Measurements from ENCODE around the gene MZT2A. TPM values are rescaled to one million over a fixed set of nuclear protein-coding genes. Genes with fewer than 3 reads are reported as not detected.
"Not testable (repeated sequence)": the region's sequence is repeated elsewhere in the genome, so short reads cannot be mapped to it uniquely, and the experiment has no call there.

Gene MZT2A
- total and polyA plus RNA-seq, 2 experiments from 2014 or later: 118 to 211 TPM

DNA sequence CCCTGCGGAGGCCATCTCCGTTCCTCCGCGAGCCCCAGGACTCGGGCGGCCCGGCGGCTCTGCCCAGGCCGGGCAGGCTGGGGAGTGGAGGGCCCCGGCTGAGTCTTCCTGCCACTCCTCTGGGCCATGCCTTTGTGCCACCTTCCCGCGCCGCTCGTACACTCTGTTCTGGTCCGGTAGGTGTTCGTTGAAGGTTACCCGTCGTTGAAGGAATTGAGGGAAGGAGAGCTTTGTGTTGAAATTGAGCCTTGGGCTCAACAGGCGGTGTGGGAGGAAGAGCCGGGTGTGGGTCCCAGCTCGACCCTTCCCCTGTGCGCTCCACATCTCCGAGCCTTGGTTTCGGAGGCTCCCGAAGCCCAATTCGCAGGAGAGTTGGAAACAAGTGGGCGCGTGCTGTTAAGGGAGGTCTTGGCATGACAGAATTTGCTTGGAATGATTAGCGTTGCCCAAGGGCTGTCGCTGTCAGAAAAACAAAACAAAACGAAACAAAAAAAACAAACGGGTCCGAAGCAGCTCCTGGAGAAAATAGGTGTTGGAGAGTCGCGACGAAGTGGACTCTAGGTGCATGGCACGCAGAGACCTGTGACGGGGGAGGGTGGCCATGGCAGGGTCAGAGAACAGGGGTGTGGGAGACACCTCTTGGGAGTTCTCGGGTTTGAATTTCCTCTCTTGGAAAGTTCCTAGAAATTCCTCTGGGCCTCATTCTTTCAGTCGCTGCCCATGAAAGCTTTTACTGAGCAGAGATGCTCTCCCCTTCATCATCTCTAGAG lies 1.2 kb upstream of the MZT2A start:
- H3K36me3 ChIP-seq (replicated peaks; ENCODE audit: insufficient read depth, low read depth): no peaks in the 10 kb centered on the region
- H3K79me2 ChIP-seq: peaks cover 61% of the 10 kb centered on the region
- H3K4me2 ChIP-seq: peak overlapping the region; percentile 91
- TF ChIP-seq EZH2phosphoT487 (IDR thresholded peaks at IDR 0.05; ENCODE audit: low read depth, severe bottlenecking, unreplicated experiment): no peak
- no peak for TF ChIP-seq EZH2 (IDR thresholded peaks at IDR 0.05; ENCODE audit: borderline replicate concordance)
- TF ChIP-seq, protein P1, sequence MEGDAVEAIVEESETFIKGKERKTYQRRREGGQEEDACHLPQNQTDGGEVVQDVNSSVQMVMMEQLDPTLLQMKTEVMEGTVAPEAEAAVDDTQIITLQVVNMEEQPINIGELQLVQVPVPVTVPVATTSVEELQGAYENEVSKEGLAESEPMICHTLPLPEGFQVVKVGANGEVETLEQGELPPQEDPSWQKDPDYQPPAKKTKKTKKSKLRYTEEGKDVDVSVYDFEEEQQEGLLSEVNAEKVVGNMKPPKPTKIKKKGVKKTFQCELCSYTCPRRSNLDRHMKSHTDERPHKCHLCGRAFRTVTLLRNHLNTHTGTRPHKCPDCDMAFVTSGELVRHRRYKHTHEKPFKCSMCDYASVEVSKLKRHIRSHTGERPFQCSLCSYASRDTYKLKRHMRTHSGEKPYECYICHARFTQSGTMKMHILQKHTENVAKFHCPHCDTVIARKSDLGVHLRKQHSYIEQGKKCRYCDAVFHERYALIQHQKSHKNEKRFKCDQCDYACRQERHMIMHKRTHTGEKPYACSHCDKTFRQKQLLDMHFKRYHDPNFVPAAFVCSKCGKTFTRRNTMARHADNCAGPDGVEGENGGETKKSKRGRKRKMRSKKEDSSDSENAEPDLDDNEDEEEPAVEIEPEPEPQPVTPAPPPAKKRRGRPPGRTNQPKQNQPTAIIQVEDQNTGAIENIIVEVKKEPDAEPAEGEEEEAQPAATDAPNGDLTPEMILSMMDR (IDR thresholded peaks at IDR 0.05; ENCODE audit: poor library complexity): no peak
- no peaks in the 10 kb centered on the region for H3K27me3 ChIP-seq
- peak overlapping the region; percentile 93 for H3K27ac ChIP-seq
- DNase-seq (ENCODE audit: low spot score): no peak
- peaks cover 9% of the 10 kb centered on the region for H3K4me1 ChIP-seq (ENCODE audit: insufficient read depth)
- peak overlapping the region; percentile 55 for H2AFZ ChIP-seq
- no peaks in the 10 kb centered on the region for H3K9me3 ChIP-seq (ENCODE audit: low read depth)
- peaks cover 5% of the 10 kb centered on the region for H4K20me1 ChIP-seq (ENCODE audit: insufficient read depth, poor library complexity, severe bottlenecking)
- H3K4me3 ChIP-seq: peak overlapping the region; percentile 43
- WGBS (ENCODE audit: low lambda C conversion rate, missing lambda C conversion rate): under 1% methylated on average over 40 of the region's 40 CpGs
- no peaks in the 10 kb centered on the region for H3K9me2 ChIP-seq (replicated peaks; ENCODE audit: insufficient read depth)

DNA sequence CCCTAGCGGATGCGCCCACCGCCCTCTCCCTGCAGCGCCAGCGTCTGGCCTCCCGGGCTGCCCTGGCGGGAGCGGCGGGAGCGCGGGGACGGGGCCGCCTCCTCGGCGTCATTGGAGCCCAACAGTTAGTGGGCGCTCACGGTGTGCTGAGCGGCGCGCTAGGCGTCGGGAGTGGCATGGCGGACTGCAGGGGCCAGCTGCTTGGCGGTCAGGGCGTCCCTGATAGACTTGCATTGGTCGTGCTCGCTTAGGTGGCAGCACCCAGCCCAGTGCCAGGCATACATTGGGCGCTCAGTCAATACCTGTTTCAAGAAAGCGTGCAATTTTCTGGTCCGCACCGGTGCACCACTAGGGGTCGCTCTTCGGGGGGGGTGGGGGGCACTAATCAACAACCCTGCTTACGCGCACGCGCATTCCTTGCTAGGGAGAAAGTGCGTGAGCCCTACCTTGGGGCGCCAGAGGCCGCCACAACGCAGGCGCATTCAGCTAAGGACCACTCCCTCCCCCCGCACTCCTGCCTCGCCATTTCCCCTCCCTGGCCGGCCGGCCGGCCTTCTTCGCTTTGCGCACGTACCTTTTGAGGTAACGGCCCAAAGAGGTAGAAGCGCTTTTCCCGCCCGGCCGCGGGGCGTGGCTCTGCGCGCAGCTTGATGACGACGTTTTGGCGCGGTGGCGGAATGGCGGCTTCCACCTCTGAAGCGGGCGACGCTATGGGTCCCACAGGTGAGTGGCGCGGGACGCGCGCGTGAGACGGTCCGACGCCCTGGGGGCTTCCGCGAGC lies 411 bp upstream of the MZT2A start:
- Histone ChIP-seq H3K4me1 (ENCODE audit: insufficient read depth) (peaks cover 9% of the 10 kb centered on the region), H3K4me3 (peak overlapping the region; percentile 62), H3K27me3 (no peaks in the 10 kb centered on the region), H3K9me2 (replicated peaks; ENCODE audit: insufficient read depth) (no peaks in the 10 kb centered on the region), H3K4me2 (peak overlapping the region; percentile 91), H3K27ac (peak overlapping the region; percentile 93), H2AFZ (peak overlapping the region; percentile 88), H3K79me2 (peaks cover 61% of the 10 kb centered on the region), H3K9me3 (ENCODE audit: low read depth) (no peaks in the 10 kb centered on the region), H3K36me3 (replicated peaks; ENCODE audit: insufficient read depth, low read depth) (no peaks in the 10 kb centered on the region), H4K20me1 (ENCODE audit: insufficient read depth, poor library complexity, severe bottlenecking) (peaks cover 5% of the 10 kb centered on the region)
- under 1% methylated on average over 62 of the region's 79 CpGs for WGBS (ENCODE audit: low lambda C conversion rate, missing lambda C conversion rate)
- peak; percentile 98 for DNase-seq (ENCODE audit: low spot score)
- TF ChIP-seq, protein P1 (IDR thresholded peaks at IDR 0.05; ENCODE audit: poor library complexity): peak; percentile 84
- TF ChIP-seq EZH2phosphoT487 (IDR thresholded peaks at IDR 0.05; ENCODE audit: low read depth, severe bottlenecking, unreplicated experiment): no peak

DNA sequence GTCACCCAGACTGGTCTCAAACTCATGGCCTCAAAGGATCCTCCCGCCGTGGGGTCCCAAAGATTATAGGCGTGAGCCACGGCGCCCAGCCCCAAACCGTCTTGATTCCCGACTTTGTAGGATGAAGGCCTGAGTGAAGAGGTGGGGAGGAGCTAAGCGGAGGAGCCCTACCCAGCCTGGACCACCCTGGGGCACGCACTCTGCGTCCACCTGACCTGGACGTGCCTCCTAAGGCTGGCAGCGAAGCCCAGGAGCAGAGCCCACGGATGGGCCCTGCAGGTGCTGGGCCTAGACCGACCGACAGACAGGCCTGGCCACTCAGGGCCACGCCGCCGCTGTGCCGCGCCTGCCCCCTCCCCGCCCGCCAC lies 744 bp downstream of the MZT2A start:
- peak overlapping the region; percentile 91 for H3K4me2 ChIP-seq
- not testable (repeated sequence) for DNase-seq (ENCODE audit: low spot score); H3K4me1 ChIP-seq (ENCODE audit: insufficient read depth); H4K20me1 ChIP-seq (ENCODE audit: insufficient read depth, poor library complexity, severe bottlenecking); H3K27me3 ChIP-seq; H3K27ac ChIP-seq; H3K9me3 ChIP-seq (ENCODE audit: low read depth); H3K9me2 ChIP-seq (replicated peaks; ENCODE audit: insufficient read depth); H3K36me3 ChIP-seq (replicated peaks; ENCODE audit: insufficient read depth, low read depth)
- 19% methylated on average over 11 of the region's 22 CpGs for WGBS (ENCODE audit: low lambda C conversion rate, missing lambda C conversion rate)
- peak overlapping the region; percentile 33 for H3K4me3 ChIP-seq
- peaks cover 52% of the 10 kb centered on the region for H3K79me2 ChIP-seq
- peak overlapping the region; percentile 78 for H2AFZ ChIP-seq

DNA sequence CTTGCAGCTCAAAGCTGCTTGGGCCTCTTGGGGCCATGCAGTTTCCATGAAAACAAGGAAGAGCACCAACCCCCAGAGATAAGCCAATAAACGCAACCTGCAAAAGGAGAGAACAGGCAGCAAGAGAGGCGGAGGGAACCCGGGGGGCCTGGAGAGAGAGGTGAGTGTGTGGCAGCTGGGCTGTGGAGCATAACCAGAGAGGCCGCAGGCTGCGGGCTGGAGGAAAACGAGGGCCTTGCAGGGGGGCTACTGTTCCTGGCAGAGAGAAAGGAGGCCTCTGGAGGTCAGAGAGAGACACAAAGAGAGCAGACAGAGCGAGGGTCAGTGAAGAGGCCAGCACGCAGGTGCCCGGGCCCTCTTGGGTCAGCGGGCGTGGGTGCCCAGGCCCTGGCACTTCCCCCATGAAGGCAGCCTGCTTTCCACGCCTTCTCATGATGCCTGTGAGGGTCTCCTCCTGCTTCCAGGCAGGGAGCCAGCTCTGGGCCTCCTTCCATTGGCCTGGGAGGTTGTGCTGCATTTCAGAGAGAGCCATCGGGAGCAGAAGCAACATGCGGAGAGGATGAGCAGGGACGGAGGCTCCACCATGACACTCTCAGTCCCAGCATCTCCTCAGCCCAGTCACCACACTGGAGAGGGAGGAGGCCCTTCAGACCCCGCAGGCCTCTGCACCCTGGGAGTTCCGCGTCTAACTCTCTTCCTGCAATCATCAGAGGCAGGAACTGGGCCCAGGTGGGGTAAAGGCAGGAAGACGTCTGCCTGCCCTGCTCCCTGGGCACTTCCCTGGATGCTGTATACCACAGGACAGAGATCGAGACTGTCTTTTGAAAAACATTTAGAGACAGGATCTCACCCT lies 1.4 kb downstream of the MZT2A start:
- not testable (repeated sequence) for H3K9me2 ChIP-seq (replicated peaks; ENCODE audit: insufficient read depth); DNase-seq (ENCODE audit: low spot score); H3K36me3 ChIP-seq (replicated peaks; ENCODE audit: insufficient read depth, low read depth); H4K20me1 ChIP-seq (ENCODE audit: insufficient read depth, poor library complexity, severe bottlenecking); H3K9me3 ChIP-seq (ENCODE audit: low read depth); H3K4me1 ChIP-seq (ENCODE audit: insufficient read depth); H3K27ac ChIP-seq; H3K27me3 ChIP-seq
- Histone ChIP-seq H3K4me2 (peak overlapping the region; percentile 91), H3K4me3 (peak overlapping the region; percentile 33), H3K79me2 (peaks cover 46% of the 10 kb centered on the region), H2AFZ (peak overlapping the region; percentile 78)
- WGBS (ENCODE audit: low lambda C conversion rate, missing lambda C conversion rate): 71% methylated on average over 20 of the region's 20 CpGs

Data from hepatocyte (in vitro differentiated cells).